Measurements from ENCODE around the gene CACNG4. TPM values are rescaled to one million over a fixed set of nuclear protein-coding genes. Genes with fewer than 3 reads are reported as not detected.

Gene CACNG4
- total RNA-seq, 4 donors from 2014 or later, result 0.21 to 3.9 (median 0.26) TPM; not detected in 1

- no peaks in the 10 kb centered on the region for H3K36me3 ChIP-seq
- TF ChIP-seq, protein P1, sequence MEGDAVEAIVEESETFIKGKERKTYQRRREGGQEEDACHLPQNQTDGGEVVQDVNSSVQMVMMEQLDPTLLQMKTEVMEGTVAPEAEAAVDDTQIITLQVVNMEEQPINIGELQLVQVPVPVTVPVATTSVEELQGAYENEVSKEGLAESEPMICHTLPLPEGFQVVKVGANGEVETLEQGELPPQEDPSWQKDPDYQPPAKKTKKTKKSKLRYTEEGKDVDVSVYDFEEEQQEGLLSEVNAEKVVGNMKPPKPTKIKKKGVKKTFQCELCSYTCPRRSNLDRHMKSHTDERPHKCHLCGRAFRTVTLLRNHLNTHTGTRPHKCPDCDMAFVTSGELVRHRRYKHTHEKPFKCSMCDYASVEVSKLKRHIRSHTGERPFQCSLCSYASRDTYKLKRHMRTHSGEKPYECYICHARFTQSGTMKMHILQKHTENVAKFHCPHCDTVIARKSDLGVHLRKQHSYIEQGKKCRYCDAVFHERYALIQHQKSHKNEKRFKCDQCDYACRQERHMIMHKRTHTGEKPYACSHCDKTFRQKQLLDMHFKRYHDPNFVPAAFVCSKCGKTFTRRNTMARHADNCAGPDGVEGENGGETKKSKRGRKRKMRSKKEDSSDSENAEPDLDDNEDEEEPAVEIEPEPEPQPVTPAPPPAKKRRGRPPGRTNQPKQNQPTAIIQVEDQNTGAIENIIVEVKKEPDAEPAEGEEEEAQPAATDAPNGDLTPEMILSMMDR (IDR thresholded peaks at IDR 0.05), result no peak
- TF ChIP-seq POLR2A (IDR thresholded peaks at IDR 0.05), result no peak
- no peaks in the 10 kb centered on the region for H3K9me3 ChIP-seq
- no peak overlapping the region for H3K4me3 ChIP-seq
- H3K4me1 ChIP-seq, result no peaks in the 10 kb centered on the region
- H3K27me3 ChIP-seq, result no peaks in the 10 kb centered on the region
- no peak overlapping the region for H3K27ac ChIP-seq
- no peak for DNase-seq
- intact Hi-C loops (cut with DNase I; ENCODE audit: low total_unique reads), result no loop called here
Measured at GRCh38 chr17:66938656-66939055, 25.9 kb upstream of the CACNG4 start.

DNA sequence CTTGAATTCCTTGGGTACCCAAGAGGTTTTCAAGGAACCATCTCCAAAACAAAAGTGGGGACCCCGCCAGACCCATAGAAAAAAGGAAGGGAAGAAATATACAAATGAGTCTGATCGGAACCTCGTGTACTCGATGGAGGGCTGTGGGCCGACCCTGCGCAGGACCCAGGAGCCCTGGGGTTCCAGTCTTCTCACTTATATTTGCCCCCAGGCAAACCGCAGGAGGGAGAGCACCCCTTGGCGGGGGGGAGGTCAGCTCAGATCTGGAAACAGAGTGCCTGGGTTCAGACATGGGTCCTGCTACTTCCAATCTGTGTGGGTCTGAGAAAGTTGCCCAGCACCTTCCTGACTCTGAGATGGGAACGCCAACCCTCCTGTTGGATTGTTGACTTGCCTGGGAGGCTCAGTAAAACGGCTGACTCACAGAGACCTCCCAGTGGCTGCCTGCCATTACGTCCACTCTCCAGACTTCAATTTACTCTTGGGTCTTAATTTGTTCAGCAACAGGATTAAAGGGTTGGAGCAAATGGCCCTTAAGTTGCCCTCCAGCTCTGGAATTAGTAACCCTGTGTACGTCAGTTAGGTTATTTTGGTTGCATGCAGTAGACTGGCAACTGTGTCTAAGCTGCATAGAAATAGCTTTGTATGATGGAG, 24.9 kb upstream of the CACNG4 start:
- Histone ChIP-seq H3K4me1 (no peaks in the 10 kb centered on the region), H3K4me3 (no peak overlapping the region), H3K27ac (no peak overlapping the region), H3K27me3 (no peaks in the 10 kb centered on the region), H3K9me3 (no peaks in the 10 kb centered on the region), H3K36me3 (no peaks in the 10 kb centered on the region)
- intact Hi-C loops (cut with DNase I; ENCODE audit: low total_unique reads), result no loop called here
- DNase-seq, result no peak
- no peak for TF ChIP-seq POLR2A (IDR thresholded peaks at IDR 0.05)
- TF ChIP-seq, protein P1 (IDR thresholded peaks at IDR 0.05), result no peak

DNA sequence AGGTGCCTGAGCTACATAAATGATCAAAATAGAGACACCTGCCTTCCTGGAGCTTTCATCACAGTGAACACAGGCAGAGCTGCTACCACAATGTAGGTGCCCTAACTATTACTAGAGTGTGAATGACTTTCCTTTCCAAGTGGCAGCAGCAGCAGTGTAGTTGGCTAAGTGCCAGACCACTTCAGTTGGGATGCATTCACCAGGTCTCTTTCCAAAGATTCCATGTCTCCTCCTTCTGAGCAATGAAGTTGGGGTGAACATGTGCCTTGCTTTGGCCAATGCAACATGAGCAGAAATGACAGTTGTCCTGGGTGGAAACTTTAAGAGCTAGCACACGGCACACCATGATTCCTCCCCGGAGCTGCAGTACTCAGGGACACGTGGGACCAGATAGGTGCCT, 23.3 kb upstream of the CACNG4 start:
- Histone ChIP-seq H3K4me1 (no peaks in the 10 kb centered on the region), H3K36me3 (no peaks in the 10 kb centered on the region), H3K4me3 (no peak overlapping the region), H3K27ac (no peak overlapping the region), H3K9me3 (no peaks in the 10 kb centered on the region), H3K27me3 (no peaks in the 10 kb centered on the region)
- no peak for TF ChIP-seq POLR2A (IDR thresholded peaks at IDR 0.05)
- TF ChIP-seq, protein P1 (IDR thresholded peaks at IDR 0.05), result no peak
- intact Hi-C loops (cut with DNase I; ENCODE audit: low total_unique reads), result no loop called here
- no peak for DNase-seq

DNA sequence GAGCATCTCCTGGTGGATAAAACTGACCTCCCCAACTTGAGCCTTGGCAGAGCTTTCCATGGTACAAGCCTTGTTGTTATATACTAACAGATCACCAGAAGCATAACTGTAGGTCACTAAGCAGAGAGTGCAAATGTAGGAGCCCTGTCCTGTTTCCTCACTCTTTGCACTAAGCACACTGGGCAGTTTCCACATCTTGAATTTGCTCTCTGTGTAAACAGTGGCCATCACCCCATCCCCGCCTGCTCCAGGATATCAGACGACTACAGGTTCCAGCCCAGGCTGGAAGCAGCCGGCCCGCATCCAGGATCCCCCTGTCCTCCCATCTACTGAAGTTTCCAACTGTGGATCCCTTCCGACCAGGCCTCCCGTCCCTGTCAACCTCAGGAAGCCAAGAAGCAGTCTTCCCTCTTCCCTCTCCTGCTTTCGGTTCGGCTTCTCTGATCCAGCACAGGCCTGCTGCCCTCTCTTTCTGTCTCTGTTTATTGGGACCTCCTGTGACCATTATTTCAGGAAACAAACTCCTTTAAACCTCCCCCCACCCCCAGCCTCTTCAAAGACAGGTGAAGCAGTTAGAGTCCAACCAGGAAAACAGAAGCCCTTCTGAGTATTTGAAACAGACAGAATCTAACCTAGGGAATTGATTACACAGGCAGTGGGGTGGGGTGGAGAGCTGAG, 22.6 kb upstream of the CACNG4 start:
- no peak for TF ChIP-seq POLR2A (IDR thresholded peaks at IDR 0.05)
- TF ChIP-seq, protein P1 (IDR thresholded peaks at IDR 0.05), result no peak
- H3K36me3 ChIP-seq, result no peaks in the 10 kb centered on the region
- intact Hi-C loops (cut with DNase I; ENCODE audit: low total_unique reads), result no loop called here
- H3K4me3 ChIP-seq, result no peak overlapping the region
- DNase-seq, result no peak
- H3K27ac ChIP-seq, result no peak overlapping the region
- no peaks in the 10 kb centered on the region for H3K27me3 ChIP-seq
- H3K9me3 ChIP-seq, result no peaks in the 10 kb centered on the region
- no peaks in the 10 kb centered on the region for H3K4me1 ChIP-seq

GRCh38 chr17:66942451-66943264, 21.8 kb upstream of the CACNG4 start:
- Histone ChIP-seq H3K27me3 (no peaks in the 10 kb centered on the region), H3K36me3 (no peaks in the 10 kb centered on the region), H3K9me3 (no peaks in the 10 kb centered on the region), H3K27ac (no peak overlapping the region), H3K4me1 (no peaks in the 10 kb centered on the region), H3K4me3 (no peak overlapping the region)
- intact Hi-C loops (cut with DNase I; ENCODE audit: low total_unique reads), result no loop called here
- no peak for TF ChIP-seq POLR2A (IDR thresholded peaks at IDR 0.05)
- TF ChIP-seq, protein P1 (IDR thresholded peaks at IDR 0.05), result no peak
- DNase-seq, result no peak

Measured in uterus (tissue), 4 donors.